ENCODE results near the gene ALDH1A1.

DNA sequence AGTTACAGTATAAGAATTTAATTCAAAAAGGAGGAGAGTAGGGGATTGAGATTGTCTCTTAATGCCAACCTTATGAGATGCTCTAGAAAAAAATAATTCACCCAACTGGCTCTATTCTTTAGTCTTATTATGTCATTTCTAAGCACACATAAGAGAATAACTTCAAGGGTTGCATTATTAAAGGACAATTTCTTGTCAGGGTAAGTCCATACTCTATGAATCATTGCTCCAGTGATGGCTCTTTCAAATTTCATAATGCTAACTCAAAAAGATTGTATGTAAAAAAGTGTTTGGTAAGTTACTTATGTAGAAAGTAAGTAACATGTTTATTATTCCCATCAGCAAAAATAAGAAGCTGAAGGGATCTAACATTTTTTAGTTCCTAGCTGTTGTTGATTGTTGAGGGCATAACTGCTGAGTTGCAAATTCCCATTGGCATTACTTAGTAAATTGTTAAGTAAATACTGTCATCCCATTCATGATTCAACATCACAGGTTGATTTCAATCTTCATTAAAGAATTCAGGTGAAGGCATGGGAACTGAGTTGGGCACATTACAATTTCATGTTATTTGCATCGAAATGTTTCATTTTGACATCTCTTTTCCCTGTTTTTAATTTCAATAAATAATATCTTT lies 28.6 kb downstream of the ALDH1A1 start:
- TF ChIP-seq, protein P1, sequence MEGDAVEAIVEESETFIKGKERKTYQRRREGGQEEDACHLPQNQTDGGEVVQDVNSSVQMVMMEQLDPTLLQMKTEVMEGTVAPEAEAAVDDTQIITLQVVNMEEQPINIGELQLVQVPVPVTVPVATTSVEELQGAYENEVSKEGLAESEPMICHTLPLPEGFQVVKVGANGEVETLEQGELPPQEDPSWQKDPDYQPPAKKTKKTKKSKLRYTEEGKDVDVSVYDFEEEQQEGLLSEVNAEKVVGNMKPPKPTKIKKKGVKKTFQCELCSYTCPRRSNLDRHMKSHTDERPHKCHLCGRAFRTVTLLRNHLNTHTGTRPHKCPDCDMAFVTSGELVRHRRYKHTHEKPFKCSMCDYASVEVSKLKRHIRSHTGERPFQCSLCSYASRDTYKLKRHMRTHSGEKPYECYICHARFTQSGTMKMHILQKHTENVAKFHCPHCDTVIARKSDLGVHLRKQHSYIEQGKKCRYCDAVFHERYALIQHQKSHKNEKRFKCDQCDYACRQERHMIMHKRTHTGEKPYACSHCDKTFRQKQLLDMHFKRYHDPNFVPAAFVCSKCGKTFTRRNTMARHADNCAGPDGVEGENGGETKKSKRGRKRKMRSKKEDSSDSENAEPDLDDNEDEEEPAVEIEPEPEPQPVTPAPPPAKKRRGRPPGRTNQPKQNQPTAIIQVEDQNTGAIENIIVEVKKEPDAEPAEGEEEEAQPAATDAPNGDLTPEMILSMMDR (IDR thresholded peaks at IDR 0.05), result no peak
- TF ChIP-seq POLR2A (IDR thresholded peaks at IDR 0.05), result no peak

Data from esophagus squamous epithelium (tissue), 4 donors.